ENCODE data around the gene CBX4.

Gene CBX4

DNA sequence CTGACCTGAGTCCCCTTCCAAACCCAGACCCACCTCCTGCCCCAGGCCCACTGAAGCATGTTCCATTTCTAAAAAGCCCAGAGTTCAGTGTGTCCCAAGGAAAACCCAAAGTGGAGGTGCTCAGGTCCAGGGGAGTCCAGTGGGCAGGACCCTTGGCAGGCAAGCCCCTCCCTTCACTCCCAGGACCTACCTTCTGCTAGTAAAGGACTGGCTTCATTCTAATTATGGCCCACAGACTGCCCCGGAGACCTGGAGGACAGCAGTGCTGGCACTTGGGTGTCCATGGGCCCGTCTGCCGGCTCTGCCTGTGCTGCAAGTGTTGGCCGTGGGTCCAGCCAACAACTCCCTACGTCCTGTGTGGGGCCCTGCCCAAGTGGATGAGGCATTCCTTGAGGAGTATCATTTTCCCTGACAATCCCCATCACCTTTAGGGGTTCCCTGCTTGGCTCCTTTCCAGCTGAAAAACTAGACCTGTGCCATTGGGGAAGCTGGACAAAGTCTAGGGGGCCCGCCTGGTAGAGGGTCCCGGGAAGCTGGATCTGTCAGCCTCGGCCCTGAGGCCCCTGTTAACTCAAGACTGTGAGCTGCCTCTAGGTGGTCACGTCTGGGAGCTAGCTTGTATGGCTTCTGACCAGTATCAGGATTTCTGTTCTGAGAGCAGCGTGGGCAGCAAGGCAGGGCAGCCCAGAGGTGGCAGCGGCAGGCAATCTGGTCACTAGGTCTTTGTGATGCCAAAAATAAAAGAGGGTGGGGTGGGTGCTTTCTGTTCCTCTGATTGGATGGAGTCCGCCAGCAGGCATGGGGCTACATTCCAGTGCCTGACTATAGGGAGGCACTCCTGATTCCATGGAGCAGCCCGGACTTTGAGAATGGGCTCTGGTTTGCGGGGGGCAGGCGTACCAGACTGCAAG is 53.1 kb downstream of the CBX4 start:
- no peak for DNase-seq (ENCODE audit: low spot score)

DNA sequence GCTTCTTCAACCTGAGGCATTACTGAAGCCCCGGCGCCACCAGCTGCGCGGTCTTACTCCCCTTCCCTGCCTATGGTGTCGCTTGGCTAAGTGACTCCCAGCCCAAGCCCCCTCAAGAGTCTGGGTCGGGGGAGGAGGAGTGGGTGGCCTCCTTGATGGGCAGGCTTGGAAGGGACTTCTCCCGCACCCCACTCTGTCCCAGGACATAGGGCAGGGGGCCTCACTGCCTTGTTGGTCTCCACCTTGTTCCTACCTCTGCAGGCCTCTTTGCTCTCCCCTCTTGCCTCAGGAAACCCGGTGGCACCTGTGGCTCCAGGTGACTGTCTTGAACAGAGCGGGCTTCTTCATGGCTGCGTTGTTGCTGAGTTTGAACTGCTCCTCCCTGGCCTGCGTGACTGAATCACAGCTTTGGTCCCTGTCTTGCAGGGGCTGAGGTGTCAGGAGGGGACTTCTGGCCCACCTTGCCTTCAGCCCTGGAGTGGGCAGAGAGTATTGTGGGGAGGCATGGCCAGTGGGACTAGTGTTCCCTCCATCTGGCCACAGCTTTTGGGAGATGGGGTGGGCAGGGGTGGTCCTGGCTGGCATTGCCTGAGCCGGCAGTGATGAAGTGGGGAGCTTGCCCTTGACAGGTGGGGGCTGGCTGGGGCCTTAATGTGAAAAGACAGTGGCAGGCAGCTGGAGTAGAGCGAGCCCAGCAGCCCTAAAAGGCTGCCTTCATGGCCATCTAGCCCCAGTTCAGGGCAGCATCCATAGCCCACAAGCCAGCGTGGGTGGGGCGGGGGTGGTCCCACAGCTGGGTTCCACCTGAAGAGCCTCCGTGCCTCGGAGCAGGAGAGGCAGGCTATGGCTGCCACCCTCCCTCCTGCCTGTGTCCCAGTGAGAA is 54.0 kb downstream of the CBX4 start:
- no peak for DNase-seq (ENCODE audit: low spot score)

DNA sequence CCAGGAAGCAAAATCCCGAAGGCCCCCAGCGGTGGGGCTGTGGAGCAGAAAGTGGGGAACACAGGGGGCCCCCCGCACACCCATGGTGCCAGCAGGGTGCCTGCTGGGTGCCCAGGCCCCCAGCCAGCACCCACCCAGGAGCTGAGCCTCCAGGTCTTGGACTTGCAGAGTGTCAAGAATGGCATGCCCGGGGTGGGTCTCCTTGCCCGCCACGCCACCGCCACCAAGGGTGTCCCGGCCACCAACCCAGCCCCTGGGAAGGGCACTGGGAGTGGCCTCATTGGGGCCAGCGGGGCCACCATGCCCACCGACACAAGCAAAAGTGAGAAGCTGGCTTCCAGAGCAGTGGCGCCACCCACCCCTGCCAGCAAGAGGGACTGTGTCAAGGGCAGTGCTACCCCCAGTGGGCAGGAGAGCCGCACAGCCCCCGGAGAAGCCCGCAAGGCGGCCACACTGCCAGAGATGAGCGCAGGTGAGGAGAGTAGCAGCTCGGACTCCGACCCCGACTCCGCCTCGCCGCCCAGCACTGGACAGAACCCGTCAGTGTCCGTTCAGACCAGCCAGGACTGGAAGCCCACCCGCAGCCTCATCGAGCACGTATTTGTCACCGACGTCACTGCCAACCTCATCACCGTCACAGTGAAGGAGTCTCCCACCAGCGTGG is 54.8 kb downstream of the CBX4 start:
- DNase-seq (ENCODE audit: low spot score) = no peak

DNA sequence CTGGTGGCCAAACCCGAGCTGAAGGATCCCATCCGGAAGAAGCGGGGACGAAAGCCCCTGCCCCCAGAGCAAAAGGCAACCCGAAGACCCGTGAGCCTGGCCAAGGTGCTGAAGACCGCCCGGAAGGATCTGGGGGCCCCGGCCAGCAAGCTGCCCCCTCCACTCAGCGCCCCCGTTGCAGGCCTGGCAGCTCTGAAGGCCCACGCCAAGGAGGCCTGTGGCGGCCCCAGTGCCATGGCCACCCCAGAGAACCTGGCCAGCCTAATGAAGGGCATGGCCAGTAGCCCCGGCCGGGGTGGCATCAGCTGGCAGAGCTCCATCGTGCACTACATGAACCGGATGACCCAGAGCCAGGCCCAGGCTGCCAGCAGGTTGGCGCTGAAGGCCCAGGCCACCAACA is 55.3 kb downstream of the CBX4 start:
- no peak for DNase-seq (ENCODE audit: low spot score)
